ENCODE data around the gene SP3.

Gene SP3

GRCh38 chr2:173880561-173880960 is 84.6 kb downstream of the SP3 start:
- H3K27me3 ChIP-seq (replicated peaks) = no peaks in the 10 kb centered on the region
- H3K36me3 ChIP-seq (replicated peaks) = no peaks in the 10 kb centered on the region
- no peak for DNase-seq
- H3K4me3 ChIP-seq (ENCODE audit: low read depth, low read length) = no peak overlapping the region
- in situ Hi-C loops (cut with HindIII; ENCODE audit: low pct_ligation_motif_present, low sequenced_read_pairs) = no loop called here
- no peak overlapping the region for H3K27ac ChIP-seq
- no peak for TF ChIP-seq CTCF (IDR thresholded peaks at IDR 0.05; ENCODE audit: low read depth, low read length, missing control alignments)

- in situ Hi-C loops (cut with HindIII; ENCODE audit: low pct_ligation_motif_present, low sequenced_read_pairs) = no loop called here
- H3K4me3 ChIP-seq (ENCODE audit: low read depth, low read length) = no peak overlapping the region
- no peak for TF ChIP-seq CTCF (IDR thresholded peaks at IDR 0.05; ENCODE audit: low read depth, low read length, missing control alignments)
Observed at GRCh38 chr2:173876833-173877413, 88.2 kb downstream of the SP3 start.

GRCh38 chr2:173874894-173875237 is 90.3 kb downstream of the SP3 start:
- Histone ChIP-seq H3K36me3 (replicated peaks) (no peaks in the 10 kb centered on the region), H3K4me3 (ENCODE audit: low read depth, low read length) (no peak overlapping the region), H3K27me3 (replicated peaks) (peaks cover 2% of the 10 kb centered on the region), H3K27ac (no peak overlapping the region)
- in situ Hi-C loops (cut with HindIII; ENCODE audit: low pct_ligation_motif_present, low sequenced_read_pairs) = no loop called here
- no peak for DNase-seq
- TF ChIP-seq CTCF (IDR thresholded peaks at IDR 0.05; ENCODE audit: low read depth, low read length, missing control alignments) = no peak

More at GRCh38 chr2:173876833-173877413, 88.2 kb downstream of the SP3 start:
- Histone ChIP-seq H3K36me3 (replicated peaks) (no peaks in the 10 kb centered on the region), H3K27ac (no peak overlapping the region), H3K27me3 (replicated peaks) (no peaks in the 10 kb centered on the region)
- no peak for DNase-seq

- no peak overlapping the region for H3K4me3 ChIP-seq (ENCODE audit: low read depth, low read length)
- H3K27ac ChIP-seq = no peak overlapping the region
- in situ Hi-C loops (cut with HindIII; ENCODE audit: low pct_ligation_motif_present, low sequenced_read_pairs) = no loop called here
- no peaks in the 10 kb centered on the region for H3K36me3 ChIP-seq (replicated peaks)
- no peak for TF ChIP-seq CTCF (IDR thresholded peaks at IDR 0.05; ENCODE audit: low read depth, low read length, missing control alignments)
- DNase-seq = no peak
- peaks cover 2% of the 10 kb centered on the region for H3K27me3 ChIP-seq (replicated peaks)
Observed at GRCh38 chr2:173874003-173874893, 90.9 kb downstream of the SP3 start.

GRCh38 chr2:173872714-173873113 is 92.5 kb downstream of the SP3 start:
- in situ Hi-C loops (cut with HindIII; ENCODE audit: low pct_ligation_motif_present, low sequenced_read_pairs) = no loop called here
- Histone ChIP-seq H3K36me3 (replicated peaks) (no peaks in the 10 kb centered on the region), H3K27me3 (replicated peaks) (peaks cover 2% of the 10 kb centered on the region), H3K27ac (no peak overlapping the region), H3K4me3 (ENCODE audit: low read depth, low read length) (no peak overlapping the region)
- DNase-seq = no peak
- TF ChIP-seq CTCF (IDR thresholded peaks at IDR 0.05; ENCODE audit: low read depth, low read length, missing control alignments) = no peak
